Fibroblast of lung (primary cell): ENCODE results near the gene BET1.

Source experiments
- CTCF ChIP-seq, 2 donors: IDR thresholded peaks in 1 of 2; conservative IDR thresholded peaks in 1 of 2; 1 replicate in 1 of 2; 2 replicates in 1 of 2; pipeline ENCODE4 v1.5.1; 2011 to 2012; ENCODE audit warnings: low read length in 2 of 2, control low read depth in 1 of 2, inconsistent platforms in 1 of 2, low read depth in 1 of 2, mild to moderate bottlenecking in 1 of 2
- EZH2 ChIP-seq: IDR thresholded peaks from 2 replicates; pipeline ENCODE4 v1.5.1; 2012; ENCODE audit warnings: low read length, control low read depth, mild to moderate bottlenecking; ENCODE audit errors: missing control alignments

- TF ChIP-seq CTCF (conservative IDR thresholded peaks at IDR 0.05 in 1 of 2, IDR thresholded peaks at IDR 0.05 in 1 of 2; ENCODE audit: low read depth in 1 of 2, low read length in 2 of 2) (no peak), EZH2 (no peak)
These were observed 26.5 kb upstream of the BET1 start for GRCh38 chr7:94030634-94031033.
